Left colon (tissue), 2 donors: ENCODE measurements around the gene NOTCH4. TPM values are rescaled to one million over a fixed set of nuclear protein-coding genes. Genes with fewer than 3 reads are reported as not detected.
A peak's percentile ranks its signal among the peaks of the same experiment; 100 is the strongest.
"Not testable (repeated sequence)": the region's sequence is repeated elsewhere in the genome, so short reads cannot be mapped to it uniquely, and the experiment has no call there.

ENCODE experiments used
- ATAC-seq: fragments of 200-7000 bp; cut with Tn5 transposase; one replicate; pipeline ENCODE4 v1.9.1; 2020; ENCODE audit warnings: mild to moderate bottlenecking, moderate library complexity
- DNase-seq, 2 donors: peaks; one replicate each; pipeline ENCODE4 v3.0.0-alpha.2; 2020
- intact Hi-C, 2 donors: fragments of 100-400 bp; cut with DNase I in 1 of 2; cut with micrococcal nuclease in 1 of 2; formaldehyde crosslinking; loops; one replicate each; pipeline versions ENCODE4 v1.11.2 to v1.14.0; 2022; cut with DNase I, micrococcal nuclease
- long read RNA-seq: library from polyadenylated mRNA; unstranded; transcript quantifications from one replicate; pipeline ENCODE4 v2.0.0, GENCODE V29; 2021
- total RNA-seq, 2 donors: library from RNA; stranded (reverse); fragmentation: NEBNext Ultra II Directional; extraction: Animal tissue kit (Norgen Biotek cat#: 25700); gene quantifications; one replicate each; pipeline ENCODE4 v1.2.1, GENCODE V29; 2021
- donor health status: DM: no; HTN: no; CAD: no.
- donor health status: DM: yes; HTN: yes; CAD: no.

Gene NOTCH4
- 1 to 10 TPM; 4.1 to 4.3 TPM for total RNA-seq
- long read RNA-seq, partial matches to known transcripts = 1 of 2 reads
- long read RNA-seq, other reads (novel, unspliced or antisense) = 1 of 2 reads

DNA sequence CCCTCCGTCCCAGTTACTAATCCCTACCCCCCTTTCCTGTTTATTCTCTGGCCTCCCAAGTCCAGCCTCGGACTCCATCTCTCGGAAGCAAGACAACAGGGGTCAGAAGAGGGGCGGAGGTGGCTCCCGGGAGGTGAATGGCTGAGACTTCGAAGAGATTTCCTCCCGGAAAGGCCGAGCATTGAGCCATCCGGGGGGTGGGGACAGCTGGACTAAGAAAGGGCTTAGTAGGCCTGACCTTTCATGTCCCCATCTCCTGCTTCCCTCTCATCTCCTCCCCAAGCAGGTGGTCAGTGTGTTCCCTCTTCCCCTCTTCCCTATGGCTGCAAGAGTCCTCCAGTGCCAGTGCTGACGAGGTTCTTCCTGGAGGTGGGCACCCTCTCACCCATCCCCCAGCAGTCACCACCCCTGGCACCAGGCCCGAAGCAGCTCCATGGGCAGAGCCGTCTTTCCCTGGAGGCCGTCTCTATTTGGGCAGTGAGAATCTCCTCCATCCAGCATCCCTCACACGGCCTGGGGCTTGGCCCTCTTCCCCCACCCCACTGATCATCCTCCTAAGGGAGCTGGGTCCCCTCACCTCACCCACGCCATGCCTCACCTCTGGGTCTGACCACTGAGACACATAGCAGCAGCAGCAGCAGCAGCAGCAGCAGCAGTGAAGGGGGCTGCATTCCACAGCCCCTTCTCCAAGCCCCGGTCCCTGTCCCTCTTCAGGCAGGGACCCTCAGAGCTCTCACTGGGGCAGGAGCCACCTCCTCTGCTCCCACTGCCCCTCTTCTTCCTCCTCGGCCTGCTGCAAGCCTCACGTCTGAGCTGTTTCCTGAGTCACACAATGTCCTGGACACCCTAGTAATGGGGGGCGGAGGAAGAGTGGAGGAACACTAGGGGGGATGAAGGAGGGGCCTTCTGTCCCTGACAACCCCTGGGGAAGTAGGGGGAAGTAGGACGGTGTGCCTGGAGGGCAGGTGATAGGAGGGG lies at the start of gene NOTCH4:
Gene NOTCH4 (minus strand): TSS at position 810 of the 978 bp plus-strand sequence. CDS start 139 bp downstream, at position 671.
- intact Hi-C loops = no loop called here
- ATAC-seq = no peak
- no peak for DNase-seq

DNA sequence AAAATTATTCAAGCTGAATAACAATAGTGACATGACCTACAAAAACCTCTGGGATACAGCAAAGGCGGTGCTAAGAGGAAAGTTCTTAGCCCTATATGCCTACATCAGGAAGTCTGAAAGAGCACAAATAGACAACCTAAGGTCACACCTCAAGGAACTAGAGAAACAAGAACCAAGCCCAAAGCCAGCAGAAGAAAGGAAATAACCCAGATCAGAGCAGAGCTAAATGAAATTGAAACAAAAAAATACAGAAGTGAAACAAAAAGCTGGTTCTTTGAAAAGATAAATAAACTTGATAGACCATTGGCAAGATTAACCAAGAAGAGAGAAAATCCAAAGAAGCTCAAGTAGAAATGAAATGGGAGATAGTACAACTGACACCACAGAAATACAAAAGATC lies 47.6 kb upstream of the NOTCH4 start:
- DNase-seq = no peak
- no peak for ATAC-seq
- intact Hi-C loops = no loop called here

GRCh38 chr6:32268459-32268858 lies 44.6 kb upstream of the NOTCH4 start:
- DNase-seq, ATAC-seq, intact Hi-C loops: not testable (repeated sequence)

- ATAC-seq (no peak), DNase-seq (no peak)
- intact Hi-C loops = no loop called here
Measured at GRCh38 chr6:32267035-32267434, 43.2 kb upstream of the NOTCH4 start.

GRCh38 chr6:32257262-32257661 lies 33.4 kb upstream of the NOTCH4 start:
- ATAC-seq, DNase-seq, intact Hi-C loops: not testable (repeated sequence)

DNA sequence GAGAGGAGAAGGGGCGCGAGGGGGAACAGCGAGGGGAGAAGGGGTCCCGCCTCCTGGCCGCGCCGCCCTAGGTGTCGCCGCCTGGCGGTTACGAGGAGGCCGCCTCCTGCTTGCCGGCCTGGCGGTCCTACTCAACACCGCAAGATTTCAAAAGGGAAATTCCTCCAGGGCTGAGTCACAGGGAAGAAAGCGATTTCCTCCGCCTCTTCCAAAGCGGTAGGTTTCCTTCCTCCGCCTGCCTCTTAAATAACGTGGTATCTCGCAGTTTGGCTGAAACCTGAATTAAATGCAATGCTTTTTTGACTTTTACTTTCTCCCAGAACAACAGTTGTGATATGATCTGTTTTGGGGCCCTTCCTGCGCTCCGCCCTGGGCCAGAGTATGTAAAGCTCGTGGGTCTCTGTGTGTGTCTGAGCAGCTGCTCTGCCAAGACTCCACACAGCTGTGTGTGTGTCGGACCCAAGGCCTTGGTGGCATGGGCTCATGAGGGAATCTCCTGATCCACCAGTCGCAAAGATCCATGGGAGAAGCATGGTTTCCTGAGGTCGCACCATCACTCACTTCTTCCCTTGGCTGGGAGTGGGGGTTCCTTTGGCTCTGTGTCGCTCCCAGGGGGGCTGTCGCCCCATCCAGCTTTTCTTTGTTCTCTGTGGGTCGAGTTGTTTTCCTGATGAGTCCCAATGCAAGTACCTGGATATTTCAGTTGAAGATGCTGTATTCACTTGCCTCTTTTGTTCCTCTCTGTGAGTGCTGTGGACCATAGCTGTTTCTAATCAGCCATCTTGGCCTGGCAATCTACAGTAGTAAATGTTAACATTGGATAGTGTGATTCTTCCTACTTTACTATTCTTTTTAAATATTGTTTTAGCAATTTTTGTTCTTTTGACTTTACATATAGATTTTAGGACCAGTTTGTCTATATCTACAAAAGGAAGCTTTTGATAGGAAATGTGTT lies 31.6 kb upstream of the NOTCH4 start:
- intact Hi-C loops = no loop called here
- DNase-seq (peak; percentile 51 to 56), ATAC-seq (peak; percentile 60)

GRCh38 chr6:32254761-32255198 lies 30.9 kb upstream of the NOTCH4 start:
- intact Hi-C loops = no loop called here
- ATAC-seq = no peak

DNA sequence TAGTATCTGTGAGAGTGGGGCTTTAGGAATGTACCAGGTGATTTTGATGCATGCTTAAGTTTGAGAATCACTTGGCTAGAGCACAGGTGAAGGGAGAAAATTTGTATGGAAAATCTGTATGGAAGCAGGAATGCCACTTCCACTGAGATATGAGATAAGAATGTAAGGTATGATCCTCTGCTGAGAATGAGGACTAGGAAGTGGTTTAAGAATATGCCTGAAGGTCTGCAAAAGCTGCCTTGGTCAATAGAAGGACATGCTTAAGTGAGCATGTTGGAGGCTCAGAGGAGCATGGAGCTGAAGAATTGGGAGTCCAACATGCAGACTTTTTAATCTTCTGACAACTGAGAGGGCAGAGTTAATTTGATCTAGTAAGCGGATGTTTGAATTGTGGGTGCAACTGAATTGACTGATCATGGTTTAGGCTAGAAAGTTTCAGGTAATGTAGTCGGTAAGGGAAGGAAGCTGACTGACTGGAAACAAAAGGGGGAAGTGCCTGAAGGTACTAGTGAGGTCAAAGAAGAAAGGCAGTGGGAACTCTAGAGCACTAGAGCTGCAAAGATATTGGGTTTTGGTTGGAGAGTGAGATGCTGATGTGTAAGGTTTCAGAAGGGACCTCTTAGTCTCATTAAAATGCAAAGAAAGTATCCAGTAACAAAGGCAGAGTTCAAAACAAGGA lies 28.6 kb upstream of the NOTCH4 start:
- no peak for ATAC-seq
- intact Hi-C loops = no loop called here

More at GRCh38 chr6:32254761-32255198, 30.9 kb upstream of the NOTCH4 start:
- DNase-seq = no peak

DNA sequence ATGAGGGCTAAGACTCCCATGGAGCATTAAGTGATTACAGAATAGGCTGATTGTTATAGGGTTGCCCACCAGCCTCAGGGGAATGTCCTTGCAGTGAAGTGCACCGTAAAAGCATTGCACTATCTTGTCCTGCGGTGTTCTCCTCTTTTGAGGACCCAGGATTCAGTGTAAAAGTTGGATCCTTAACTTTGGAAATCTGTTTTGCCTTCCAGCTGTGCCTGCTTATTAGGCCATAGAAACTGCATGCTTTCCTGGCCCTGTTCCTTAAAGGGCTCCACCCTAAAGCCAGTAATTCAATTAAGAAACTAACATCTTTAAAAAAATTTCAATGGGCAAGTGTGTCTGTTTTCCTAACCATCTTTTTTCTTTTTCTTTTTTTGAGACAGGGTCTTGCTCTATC lies 25.4 kb upstream of the NOTCH4 start:
- DNase-seq (no peak), ATAC-seq (no peak)
- intact Hi-C loops = no loop called here

More for the DNA sequence above, 28.6 kb upstream of the NOTCH4 start:
- DNase-seq = no peak

- ATAC-seq (no peak), DNase-seq (no peak)
- intact Hi-C loops = no loop called here
Measured at GRCh38 chr6:32247401-32247800, 23.5 kb upstream of the NOTCH4 start.

DNA sequence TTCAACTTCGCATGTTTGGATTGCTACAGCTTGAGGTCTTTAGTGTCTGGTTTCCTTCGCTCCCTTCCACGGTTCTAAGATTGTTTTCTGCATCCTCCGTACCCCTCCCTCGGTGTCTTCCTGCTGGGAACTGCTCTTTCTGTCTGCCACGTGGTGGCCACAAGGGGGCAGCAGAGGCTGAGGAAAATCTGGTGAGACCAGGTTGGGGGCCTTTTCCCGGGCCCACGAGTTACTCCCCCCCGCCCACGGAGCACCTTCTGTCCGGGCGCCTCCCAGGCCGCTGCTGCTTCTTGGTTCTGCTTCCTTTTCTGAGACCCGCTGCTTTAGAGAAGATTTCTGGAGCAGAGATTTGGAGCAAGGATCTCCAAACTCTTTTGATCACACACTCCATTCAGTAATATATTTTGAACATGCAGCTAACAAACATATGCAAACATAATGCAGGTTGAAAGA lies 21.1 kb upstream of the NOTCH4 start:
- intact Hi-C loops = loop anchor here in 1 of 2 donors (5.0 kb wide), 1 partner anchor 128 kb away; no protein-coding TSS in a partner anchor
- ATAC-seq = peak; percentile 68
- peak; percentile 63 to 84 for DNase-seq

DNA sequence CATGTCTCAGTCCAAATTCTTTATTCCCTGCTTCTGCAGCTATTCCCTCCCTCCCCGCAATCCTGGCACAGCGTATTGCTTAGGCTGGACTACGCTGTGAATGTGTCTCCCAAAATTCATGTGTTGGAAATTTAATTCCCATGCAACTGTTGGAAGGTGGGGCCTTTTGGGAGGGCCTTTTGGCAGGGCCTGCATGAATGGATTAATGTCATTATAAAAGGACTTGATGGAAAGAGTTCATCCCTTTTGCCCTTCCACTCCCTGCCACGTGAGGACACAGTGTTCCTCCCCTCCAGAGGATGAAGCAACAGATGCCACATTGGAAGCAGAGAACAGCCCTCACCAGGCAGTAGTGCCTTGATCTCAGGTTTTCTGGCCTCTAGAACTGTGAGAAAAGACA lies 20.4 kb upstream of the NOTCH4 start:
- no peak for ATAC-seq
- no peak for DNase-seq

GRCh38 chr6:32242318-32242813 lies 18.5 kb upstream of the NOTCH4 start:
- intact Hi-C loops = loop anchor here in 1 of 2 donors (5.0 kb wide), 1 partner anchor 125 kb away; no protein-coding TSS in a partner anchor
- ATAC-seq = not testable (repeated sequence)

More for the DNA sequence above, 20.4 kb upstream of the NOTCH4 start:
- intact Hi-C loops = loop anchor here in 1 of 2 donors (5.0 kb wide), 1 partner anchor 127 kb away; no protein-coding TSS in a partner anchor

DNA sequence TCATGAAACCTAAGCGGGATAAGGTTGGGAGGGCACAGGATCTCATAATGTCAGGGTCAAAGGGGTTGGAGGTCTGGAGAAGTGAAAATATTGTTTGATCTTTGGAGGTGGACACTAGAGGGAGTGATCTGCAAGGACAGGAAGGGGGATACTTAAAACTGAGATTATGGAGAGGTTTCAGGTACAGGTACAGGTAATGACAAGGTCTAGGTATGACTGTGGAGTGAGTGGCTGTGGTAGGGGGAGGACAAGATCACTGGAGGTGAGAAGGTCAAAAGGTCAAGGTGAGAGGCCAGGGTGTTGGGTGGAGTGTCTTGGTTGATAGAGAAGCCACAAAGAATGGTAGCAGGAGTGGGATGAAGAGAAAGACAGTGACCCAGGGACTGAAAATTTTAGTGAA lies 16.8 kb upstream of the NOTCH4 start:
- intact Hi-C loops = loop anchor here in 1 of 2 donors (5.0 kb wide), 1 partner anchor 123 kb away; no protein-coding TSS in a partner anchor
- DNase-seq = no peak
- ATAC-seq = no peak

More at GRCh38 chr6:32242318-32242813, 18.5 kb upstream of the NOTCH4 start:
- DNase-seq = not testable (repeated sequence)

GRCh38 chr6:32239462-32239861 lies 15.6 kb upstream of the NOTCH4 start:
- intact Hi-C loops = no loop called here
- ATAC-seq (no peak), DNase-seq (no peak)

DNA sequence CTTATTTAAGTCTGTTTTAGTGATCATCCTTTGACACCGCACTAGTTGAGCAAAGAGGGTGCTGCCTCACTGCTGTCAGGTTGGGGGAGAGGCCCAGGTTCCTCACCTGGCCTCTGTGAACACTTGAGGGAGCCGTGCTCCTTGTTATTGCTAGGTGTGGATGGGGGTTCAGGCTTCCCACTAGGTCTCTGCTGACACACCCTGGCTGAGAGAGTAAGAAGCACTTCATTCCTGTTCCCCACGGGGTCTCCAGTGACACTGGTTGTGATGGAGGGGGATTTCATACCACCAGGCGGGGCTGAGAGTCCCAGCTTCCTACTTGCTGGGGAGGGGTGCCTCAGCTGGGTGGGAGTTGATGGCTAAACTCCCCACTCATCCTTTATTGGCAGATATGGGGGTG lies 11.1 kb upstream of the NOTCH4 start:
- DNase-seq = no peak
- ATAC-seq = no peak
- intact Hi-C loops = no loop called here

DNA sequence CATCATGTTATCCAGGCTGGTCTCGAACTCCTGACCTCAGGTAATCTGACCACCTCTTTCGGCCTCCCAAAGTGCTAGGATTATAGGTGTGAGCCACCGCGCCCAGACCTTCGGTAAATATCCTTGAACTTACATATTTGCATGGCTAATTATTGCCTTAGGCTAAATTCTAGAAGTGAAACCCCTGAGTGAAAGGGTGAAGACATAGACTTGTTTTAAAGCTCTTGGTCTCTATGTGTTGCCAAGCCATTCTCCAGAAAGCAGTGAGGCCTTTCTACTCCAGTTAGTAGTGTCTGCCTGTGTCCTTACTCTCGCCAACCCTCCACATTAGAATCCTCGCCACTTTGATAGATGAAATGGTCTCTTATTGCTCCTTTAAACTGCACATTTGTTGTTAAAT lies 2.6 kb upstream of the NOTCH4 start:
- no peak for ATAC-seq
- intact Hi-C loops = no loop called here
- no peak for DNase-seq

GRCh38 chr6:32224696-32225095 lies 829 bp upstream of the NOTCH4 start:
- ATAC-seq = no peak
- no peak for DNase-seq

More at GRCh38 chr6:32224696-32225095, 829 bp upstream of the NOTCH4 start:
- intact Hi-C loops = no loop called here
